MCF 10A (cell line): ENCODE results near the gene STIM2. TPM values are rescaled to one million over a fixed set of nuclear protein-coding genes. Genes with fewer than 3 reads are reported as not detected.
"Not testable (repeated sequence)": the region's sequence is repeated elsewhere in the genome, so short reads cannot be mapped to it uniquely, and the experiment has no call there.

Experiments used
- BruUV-seq: library from RNA; stranded (reverse); fragments of 400-500 nt; replicated peaks from 2 replicates; lab custom pipeline; 2021; lab: Mats Ljungman, UMichigan
- CTCF ChIA-PET: fragments of 300-600 bp; sonication (Branson Sonifier 250); formaldehyde crosslinking; extraction: SDS; loops from one replicate; lab custom pipeline; 2021; ENCODE audit warnings: antibody characterized with exemption, inconsistent platforms; lab: Yijun Ruan, JAX
- POLR2A ChIA-PET: fragments of 300-600, 350-650 bp; sonication (Branson Sonifier 250); formaldehyde crosslinking; extraction: SDS; loops from one replicate; lab custom pipeline; 2020; ENCODE audit warnings: antibody characterized with exemption, inconsistent platforms; lab: Yijun Ruan, JAX
- DNase-seq: peaks from one replicate; pipeline ENCODE4 v3.0.0-alpha.2; 2018; ENCODE audit not compliant: unreplicated experiment
- H3K27ac Mint-ChIP-seq: one replicate; pipeline ENCODE4 v1.8.0; 2022; ENCODE audit warnings: mild to moderate bottlenecking, low read depth, mixed read lengths; ENCODE audit not compliant: unreplicated experiment
- H3K27me3 Mint-ChIP-seq: one replicate; pipeline ENCODE4 v1.8.0; 2022; ENCODE audit warnings: mixed read lengths; ENCODE audit not compliant: insufficient read depth, unreplicated experiment
- H3K36me3 Mint-ChIP-seq: one replicate; pipeline ENCODE4 v1.8.0; 2022; ENCODE audit warnings: mild to moderate bottlenecking, moderate library complexity, mixed read lengths; ENCODE audit not compliant: insufficient read depth, unreplicated experiment
- H3K4me1 Mint-ChIP-seq: one replicate; pipeline ENCODE4 v1.8.0; 2022; ENCODE audit warnings: mixed read lengths; ENCODE audit not compliant: insufficient read depth, unreplicated experiment
- H3K4me3 Mint-ChIP-seq: one replicate; pipeline ENCODE4 v1.8.0; 2022; ENCODE audit warnings: mild to moderate bottlenecking, moderate library complexity, mixed read lengths; ENCODE audit not compliant: unreplicated experiment
- H3K9me3 Mint-ChIP-seq: one replicate; pipeline ENCODE4 v1.8.0; 2022; ENCODE audit warnings: mixed read lengths; ENCODE audit not compliant: unreplicated experiment
- CTCF ChIP-seq: fragments of 200-600 bp; IDR thresholded peaks from one replicate; pipeline ENCODE4 v1.8.0; 2022; ENCODE audit warnings: antibody characterized with exemption, mild to moderate bottlenecking; ENCODE audit not compliant: unreplicated experiment
- intact Hi-C: fragments of 100-400 bp; cut with micrococcal nuclease; formaldehyde crosslinking; loops from 2 replicates; pipeline ENCODE4 v1.14.1; 2022
- total RNA-seq: library from RNA; stranded (reverse); gene quantifications from 2 replicates; pipeline ENCODE4 v1.2.3, GENCODE V29; 2022

Gene STIM2
- total RNA-seq, 1 experiment from 2014 or later: 18.5 TPM

- H3K27ac Mint-ChIP-seq: no peak overlapping the region
- intact Hi-C loops: no loop called here
- BruUV-seq: no TSS peak
- no peaks in the 10 kb centered on the region for H3K36me3 Mint-ChIP-seq
- DNase-seq: no peak
- no peak for TF ChIP-seq CTCF
- ChIA-PET POLR2A (no interaction called here), CTCF (no interaction called here)
- peaks cover 10% of the 10 kb centered on the region for H3K4me1 Mint-ChIP-seq
- no peaks in the 10 kb centered on the region for H3K9me3 Mint-ChIP-seq
- H3K4me3 Mint-ChIP-seq: no peak overlapping the region
- no peaks in the 10 kb centered on the region for H3K27me3 Mint-ChIP-seq
Observed at GRCh38 chr4:26964994-26965393, 104.4 kb downstream of the STIM2 start.

DNA sequence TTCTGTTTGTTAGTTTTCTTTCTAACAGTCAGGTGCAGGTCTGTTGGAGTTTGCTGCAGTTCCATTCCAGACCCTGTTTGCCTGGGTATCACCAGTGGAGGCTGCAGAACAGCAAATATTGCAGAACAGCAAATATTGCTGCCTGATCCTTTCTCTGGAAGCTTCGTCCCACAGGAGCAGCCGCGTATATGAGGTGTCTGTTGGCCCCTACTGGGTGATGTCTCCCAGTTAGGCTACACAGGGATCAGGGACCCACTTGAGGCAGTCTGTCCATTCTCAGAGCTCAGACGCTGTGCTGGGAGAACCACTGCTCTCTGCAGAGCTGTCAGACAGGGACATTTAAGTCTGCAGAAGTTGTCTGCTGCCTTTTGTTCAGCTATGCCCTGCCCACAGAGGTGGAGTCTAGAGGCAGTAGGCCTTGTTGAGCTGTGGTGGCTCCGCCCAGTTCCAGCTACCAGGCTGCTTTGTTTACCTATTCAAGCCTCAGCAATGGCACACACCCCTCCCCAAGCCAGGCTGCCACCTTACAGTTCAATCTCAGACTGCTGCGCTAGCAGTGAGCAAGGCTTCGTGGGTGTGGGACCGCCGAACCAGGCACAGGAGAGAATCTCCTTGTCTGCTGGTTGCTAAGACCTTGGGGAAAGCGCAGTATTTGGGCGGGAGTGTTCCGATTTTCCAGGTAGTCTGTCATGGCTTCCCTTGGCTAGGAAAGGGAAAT, 115.0 kb downstream of the STIM2 start:
- BruUV-seq, H3K27ac Mint-ChIP-seq, H3K27me3 Mint-ChIP-seq, DNase-seq, H3K4me3 Mint-ChIP-seq, H3K4me1 Mint-ChIP-seq, POLR2A ChIA-PET, H3K36me3 Mint-ChIP-seq, H3K9me3 Mint-ChIP-seq, intact Hi-C loops: not testable (repeated sequence)
- CTCF ChIA-PET: interaction anchor here (0.6 kb wide), 1 partner anchor 9 kb away, joined by 3 read pairs; no protein-coding TSS in a partner anchor

DNA sequence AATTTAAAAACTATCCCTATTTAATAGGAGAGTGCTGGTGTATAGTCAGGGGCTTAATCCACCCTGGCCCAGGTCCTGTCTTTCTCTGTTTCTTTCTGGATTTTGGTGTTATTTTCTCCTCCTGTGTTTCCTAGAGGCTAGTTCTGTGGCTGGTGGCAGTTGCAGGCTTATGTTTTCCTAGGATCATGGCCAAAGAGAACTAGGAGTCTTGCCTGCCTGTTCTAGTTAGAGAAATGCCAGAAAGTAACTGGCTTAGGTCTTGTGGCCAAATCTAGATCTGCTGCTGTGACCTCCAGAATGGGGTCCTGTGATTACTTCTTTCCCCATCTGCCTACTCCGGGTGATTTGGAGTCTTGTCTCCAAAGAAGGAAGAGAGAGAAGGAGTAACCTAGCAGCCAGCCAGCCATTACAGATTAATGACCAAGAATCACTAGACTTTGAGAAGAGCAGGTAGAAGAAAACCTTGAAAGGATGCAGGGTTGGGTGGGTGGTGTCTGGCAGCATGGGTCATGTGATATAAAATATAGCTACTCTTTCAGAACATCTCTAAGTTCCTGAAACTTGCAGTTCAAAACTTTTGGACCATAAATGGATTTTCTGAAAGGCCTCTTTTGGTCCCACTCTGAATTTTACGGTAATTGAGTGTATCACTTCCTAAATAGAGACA, 117.9 kb downstream of the STIM2 start:
- CTCF ChIA-PET: no interaction called here
- DNase-seq: no peak
- intact Hi-C loops: no loop called here
- Mint-ChIP-seq H3K9me3 (peaks cover 7% of the 10 kb centered on the region), H3K4me1 (peaks cover 6% of the 10 kb centered on the region), H3K27ac (no peak overlapping the region), H3K27me3 (no peaks in the 10 kb centered on the region), H3K4me3 (no peak overlapping the region), H3K36me3 (peaks cover 6% of the 10 kb centered on the region)
- TF ChIP-seq CTCF: no peak
- BruUV-seq: no TSS peak
- POLR2A ChIA-PET: interaction anchor here (0.7 kb wide), 1 partner anchor 56 kb away, joined by 4 read pairs; no protein-coding TSS in a partner anchor

- ChIA-PET POLR2A (no interaction called here), CTCF (no interaction called here)
- Mint-ChIP-seq H3K36me3 (no peaks in the 10 kb centered on the region), H3K27ac (no peak overlapping the region), H3K9me3 (no peaks in the 10 kb centered on the region), H3K4me3 (no peak overlapping the region), H3K27me3 (no peaks in the 10 kb centered on the region), H3K4me1 (no peaks in the 10 kb centered on the region)
- DNase-seq: no peak
- BruUV-seq: no TSS peak
- intact Hi-C loops: no loop called here
- no peak for TF ChIP-seq CTCF
Observed at GRCh38 chr4:26984896-26985295, 124.3 kb downstream of the STIM2 start.
